GM18858 (cell line): ENCODE data around the gene CCL19.

Experiments
- ATAC-seq: cut with Tn5 transposase; IDR thresholded peaks from one replicate; pipeline ENCODE4 v1.9.1; 2021; ENCODE audit not compliant: unreplicated experiment

Gene CCL19

GRCh38 chr9:34642679-34643078 is 48.4 kb downstream of the CCL19 start:
- ATAC-seq, result no peak
